Caco-2 (cell line): Measurements from ENCODE around the gene CHRNB2. TPM values are rescaled to one million over a fixed set of nuclear protein-coding genes. Genes with fewer than 3 reads are reported as not detected.

Source experiments
- BruUV-seq: library from RNA; stranded (reverse); fragments of 400-500 nt; replicated peaks from 2 replicates; lab custom pipeline; 2021; lab: Mats Ljungman, UMichigan
- CTCF ChIA-PET: fragments of 300-600 bp; sonication (Branson Sonifier 250); formaldehyde crosslinking; loops from one replicate; lab custom pipeline; 2022; ENCODE audit warnings: antibody characterized with exemption; lab: Charles Lee
- POLR2A ChIA-PET: fragments of 300-600 bp; sonication (Branson Sonifier 250); formaldehyde crosslinking; loops from one replicate; lab custom pipeline; 2022; ENCODE audit warnings: antibody characterized with exemption; lab: Charles Lee
- DNase-seq, 2 experiments: peaks; one replicate each; pipeline versions ENCODE4 v3.0.0 to v3.0.0-alpha.2; 2020 to 2022
- H3K27me3 ChIP-seq: replicated peaks from 2 replicates; pipeline ENCODE4 v1.6.0; 2011; ENCODE audit warnings: low read length; ENCODE audit not compliant: control insufficient read depth, insufficient read depth
- H3K36me3 ChIP-seq: 2 replicates; pipeline ENCODE4 v1.5.1; 2011; ENCODE audit warnings: low read length; ENCODE audit not compliant: control insufficient read depth, insufficient read depth
- H3K4me1 ChIP-seq: fragments of 250-450 bp; sonication (Bioruptor Pico); 2 replicates; pipeline ENCODE4 v1.5.1; 2020; ENCODE audit warnings: mild to moderate bottlenecking
- H3K4me3 ChIP-seq: 2 replicates; pipeline ENCODE4 v1.5.1; 2011; ENCODE audit warnings: low read depth, mild to moderate bottlenecking, control low read depth, low read length
- H3K9me3 ChIP-seq: fragments of 250-450 bp; sonication (Bioruptor Pico); 2 replicates; pipeline ENCODE4 v1.5.1; 2020; ENCODE audit warnings: mild to moderate bottlenecking, moderate library complexity
- H3K27ac Mint-ChIP-seq: one replicate; pipeline ENCODE4 v1.8.0; 2022; ENCODE audit warnings: mixed read lengths; ENCODE audit not compliant: unreplicated experiment
- H3K27me3 Mint-ChIP-seq: one replicate; pipeline ENCODE4 v1.8.0; 2022; ENCODE audit warnings: mixed read lengths; ENCODE audit not compliant: insufficient read depth, unreplicated experiment
- H3K36me3 Mint-ChIP-seq: one replicate; pipeline ENCODE4 v1.8.0; 2022; ENCODE audit warnings: mild to moderate bottlenecking, mixed read lengths; ENCODE audit not compliant: insufficient read depth, unreplicated experiment
- H3K4me1 Mint-ChIP-seq: one replicate; pipeline ENCODE4 v1.8.0; 2022; ENCODE audit warnings: low read depth, mixed read lengths; ENCODE audit not compliant: unreplicated experiment
- H3K4me3 Mint-ChIP-seq: one replicate; pipeline ENCODE4 v1.8.0; 2022; ENCODE audit warnings: mild to moderate bottlenecking, moderate library complexity, mixed read lengths; ENCODE audit not compliant: unreplicated experiment
- H3K9me3 Mint-ChIP-seq: one replicate; pipeline ENCODE4 v1.8.0; 2022; ENCODE audit warnings: mixed read lengths; ENCODE audit not compliant: unreplicated experiment
- CTCF ChIP-seq, 2 experiments: fragments of 200-600 bp in 1 of 2; IDR thresholded peaks; 1 replicate in 1 of 2; 2 replicates in 1 of 2; pipeline versions ENCODE4 v1.5.1 to v1.8.0; 2011 to 2022; ENCODE audit warnings: antibody characterized with exemption in 1 of 2, control low read depth in 1 of 2, inconsistent platforms in 1 of 2, low read depth in 1 of 2, low read length in 1 of 2, mild to moderate bottlenecking in 1 of 2, moderate library complexity in 1 of 2; ENCODE audit not compliant: insufficient read depth in 1 of 2, severe bottlenecking in 1 of 2, unreplicated experiment in 1 of 2
- intact Hi-C: fragments of 100-400 bp; cut with micrococcal nuclease; formaldehyde crosslinking; loops from one replicate; pipeline ENCODE4 v1.10.0; 2022; ENCODE audit not compliant: unreplicated experiment
- total RNA-seq: library from RNA; stranded (reverse); gene quantifications from 2 replicates; pipeline ENCODE4 v1.2.3, GENCODE V29; 2022

Gene CHRNB2
- total RNA-seq, 1 experiment from 2014 or later = 0.09 TPM

- Histone ChIP-seq H3K9me3 (no peaks in the 10 kb centered on the region), H3K27me3 (peaks cover 2% of the 10 kb centered on the region; the same call in 1 of the 2 replicates), H3K4me3 (no peak overlapping the region), H3K36me3 (no peaks in the 10 kb centered on the region), H3K4me1 (no peaks in the 10 kb centered on the region)
- no peak for DNase-seq
- Mint-ChIP-seq H3K36me3 (no peaks in the 10 kb centered on the region), H3K4me1 (no peaks in the 10 kb centered on the region), H3K4me3 (no peak overlapping the region), H3K27me3 (peaks cover 2% of the 10 kb centered on the region), H3K27ac (no peak overlapping the region), H3K9me3 (no peaks in the 10 kb centered on the region)
- CTCF ChIA-PET = no interaction called here
- no TSS peak for BruUV-seq
- intact Hi-C loops = no loop called here
- POLR2A ChIA-PET = no interaction called here
- no peak for TF ChIP-seq CTCF (IDR thresholded peaks at IDR 0.05; ENCODE audit: insufficient read depth in 1 of 2, low read depth in 1 of 2, low read length in 1 of 2, severe bottlenecking in 1 of 2, unreplicated experiment in 1 of 2)
These were observed 45.9 kb upstream of the CHRNB2 start for GRCh38 chr1:154521695-154522094.

DNA sequence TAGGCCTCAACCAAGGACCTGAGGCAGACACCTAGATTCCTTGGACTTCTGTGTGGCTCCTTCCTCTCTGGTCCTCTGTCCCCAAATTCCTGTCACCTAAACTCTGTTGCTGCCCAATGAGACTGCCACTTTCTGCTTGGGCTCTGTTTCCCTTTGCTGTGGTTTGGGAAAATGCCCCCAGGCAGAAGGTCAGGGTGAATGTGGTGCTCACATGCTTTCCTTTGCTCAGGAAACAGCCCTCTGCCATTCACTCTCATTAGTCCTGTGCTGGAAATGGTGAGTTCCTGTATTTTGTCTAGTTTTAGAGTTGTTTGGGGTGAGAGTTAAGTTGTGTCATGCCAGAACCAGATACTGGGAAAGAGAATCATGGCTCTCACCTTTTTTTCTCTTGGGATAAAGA, 42.7 kb upstream of the CHRNB2 start:
- Mint-ChIP-seq H3K27me3 (peaks cover 2% of the 10 kb centered on the region), H3K27ac (no peak overlapping the region), H3K36me3 (no peaks in the 10 kb centered on the region), H3K4me1 (no peaks in the 10 kb centered on the region), H3K4me3 (no peak overlapping the region), H3K9me3 (no peaks in the 10 kb centered on the region)
- intact Hi-C loops = no loop called here
- ChIA-PET CTCF (no interaction called here), POLR2A (no interaction called here)
- no peaks in the 10 kb centered on the region for H3K4me1 ChIP-seq
- H3K9me3 ChIP-seq = no peaks in the 10 kb centered on the region
- DNase-seq = no peak
- no TSS peak for BruUV-seq
- H3K4me3 ChIP-seq = no peak overlapping the region
- peaks cover 2% of the 10 kb centered on the region; the same call in 1 of the 2 replicates for H3K27me3 ChIP-seq
- H3K36me3 ChIP-seq = no peaks in the 10 kb centered on the region
- no peak for TF ChIP-seq CTCF (IDR thresholded peaks at IDR 0.05; ENCODE audit: insufficient read depth in 1 of 2, low read depth in 1 of 2, low read length in 1 of 2, severe bottlenecking in 1 of 2, unreplicated experiment in 1 of 2)

DNA sequence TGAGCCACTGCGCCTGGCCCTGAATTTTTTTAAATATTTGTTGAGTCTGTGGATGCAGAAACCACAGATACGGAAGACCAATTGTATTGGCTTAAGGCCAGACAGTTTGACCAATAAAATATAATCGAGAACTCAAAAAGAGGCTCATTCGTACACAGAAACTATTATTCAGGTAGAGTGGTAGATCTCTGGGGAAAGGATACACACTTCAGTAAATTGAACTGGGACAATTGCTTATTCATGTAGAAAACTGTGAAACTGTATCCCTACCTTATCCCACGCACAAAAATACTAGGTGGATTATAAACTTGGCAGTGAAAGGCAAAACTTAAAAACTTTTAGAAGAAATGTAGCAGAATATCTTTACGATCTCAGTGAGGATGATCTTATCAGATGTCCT, 40.4 kb upstream of the CHRNB2 start:
- no peaks in the 10 kb centered on the region for H3K4me1 Mint-ChIP-seq
- BruUV-seq = no TSS peak
- Histone ChIP-seq H3K27me3 (no peaks in the 10 kb centered on the region), H3K9me3 (no peaks in the 10 kb centered on the region), H3K4me3 (no peak overlapping the region), H3K4me1 (no peaks in the 10 kb centered on the region), H3K36me3 (no peaks in the 10 kb centered on the region)
- H3K27me3 Mint-ChIP-seq = peaks cover 2% of the 10 kb centered on the region
- ChIA-PET CTCF (no interaction called here), POLR2A (no interaction called here)
- no peaks in the 10 kb centered on the region for H3K36me3 Mint-ChIP-seq
- intact Hi-C loops = no loop called here
- no peak overlapping the region for H3K27ac Mint-ChIP-seq
- DNase-seq = no peak
- no peak for TF ChIP-seq CTCF (IDR thresholded peaks at IDR 0.05; ENCODE audit: insufficient read depth in 1 of 2, low read depth in 1 of 2, low read length in 1 of 2, severe bottlenecking in 1 of 2, unreplicated experiment in 1 of 2)
- no peaks in the 10 kb centered on the region for H3K9me3 Mint-ChIP-seq
- H3K4me3 Mint-ChIP-seq = no peak overlapping the region
